K562 treated with DMSO at 1 percent for 4 hours (cell line): ENCODE results near the gene CCNJL. TPM values are rescaled to one million over a fixed set of nuclear protein-coding genes. Genes with fewer than 3 reads are reported as not detected.

Experiments used
- total RNA-seq: library from RNA; unstranded; fragments of 300-600 nt; gene quantifications from 2 replicates; pipeline ENCODE4 v1.2.3, GENCODE V29; 2022; ENCODE audit not compliant: insufficient read depth

The CCNJL gene, protein sequence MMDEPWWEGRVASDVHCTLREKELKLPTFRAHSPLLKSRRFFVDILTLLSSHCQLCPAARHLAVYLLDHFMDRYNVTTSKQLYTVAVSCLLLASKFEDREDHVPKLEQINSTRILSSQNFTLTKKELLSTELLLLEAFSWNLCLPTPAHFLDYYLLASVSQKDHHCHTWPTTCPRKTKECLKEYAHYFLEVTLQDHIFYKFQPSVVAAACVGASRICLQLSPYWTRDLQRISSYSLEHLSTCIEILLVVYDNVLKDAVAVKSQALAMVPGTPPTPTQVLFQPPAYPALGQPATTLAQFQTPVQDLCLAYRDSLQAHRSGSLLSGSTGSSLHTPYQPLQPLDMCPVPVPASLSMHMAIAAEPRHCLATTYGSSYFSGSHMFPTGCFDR
- not detected in 2 replicates for total RNA-seq

DNA sequence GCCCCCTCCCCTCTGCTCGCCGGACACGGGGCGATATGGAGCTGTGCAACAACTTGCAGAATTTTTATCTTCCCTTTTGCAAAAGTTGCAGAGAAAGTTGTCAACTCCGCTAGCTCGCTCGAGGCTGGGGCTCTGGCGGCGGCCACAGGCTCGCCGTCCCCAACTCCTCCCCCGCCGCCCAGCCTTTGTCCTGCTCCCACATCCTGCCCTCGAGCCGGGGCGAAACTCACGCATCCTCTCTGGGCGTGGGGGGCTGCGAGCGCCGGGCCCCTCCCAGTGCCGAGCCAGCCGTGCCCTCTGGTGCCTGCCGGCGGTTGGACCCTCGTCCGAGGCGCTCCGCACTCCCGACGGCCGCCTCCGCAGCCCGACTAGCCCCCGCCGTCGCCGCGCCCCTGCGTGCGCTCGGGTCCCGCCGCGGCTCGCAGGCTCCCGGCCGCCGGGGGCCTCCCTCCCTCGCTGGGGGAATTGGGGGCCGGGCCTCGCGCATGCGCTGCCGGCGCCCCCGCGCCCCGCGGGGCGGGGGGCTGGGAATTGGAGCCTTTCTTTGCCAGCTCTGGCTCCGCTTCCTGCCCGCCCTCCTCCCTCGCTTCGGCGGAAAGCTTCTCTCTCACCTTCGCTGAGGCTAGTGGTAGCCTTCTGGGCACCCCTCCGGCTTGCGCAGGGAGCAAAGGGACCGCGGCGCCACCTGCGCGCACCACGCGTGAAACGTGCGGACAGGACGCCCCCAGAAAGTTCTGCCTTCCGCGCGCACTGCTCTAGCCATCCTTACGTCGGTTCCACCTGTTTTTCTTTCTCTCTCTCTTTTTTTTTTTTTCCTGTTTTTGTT lies at the start of gene CCNJL:
Gene CCNJL (minus strand): TSS at position 431 of the 826 bp plus-strand sequence. CDS start 641 bp downstream, outside the sequence.

GRCh38 chr5:160229190-160229742 lies 83.1 kb downstream of the CCNJL start, which contains the start of gene FABP6:
Gene FABP6 (plus strand): TSS chr5:160229506. CDS start chr5:160229558, 52 bp downstream.

Other genes with a start within 250 kb of the CCNJL start
- gene PWWP2A, start 193.1 kb downstream of the CCNJL start, total RNA-seq: 8.8 and 10.2 TPM in 2 replicates
- gene FABP6, start 83.1 kb downstream of the CCNJL start, total RNA-seq: not detected in 2 replicates
- gene C1QTNF2, start 58.1 kb upstream of the CCNJL start, total RNA-seq: not detected in 2 replicates
- 1.4 and 2.1 TPM in 2 replicates for gene FAM200C, start 87.5 kb upstream of the CCNJL start, total RNA-seq
- 50.4 and 54.5 TPM in 2 replicates for gene SLU7, start 106.5 kb upstream of the CCNJL start, total RNA-seq
- 265 and 329 TPM in 2 replicates for gene PTTG1, start 109.3 kb upstream of the CCNJL start, total RNA-seq